ENCODE measurements around the gene TRIM63. TPM values are rescaled to one million over a fixed set of nuclear protein-coding genes. Genes with fewer than 3 reads are reported as not detected.
"Not testable (repeated sequence)": the region's sequence is repeated elsewhere in the genome, so short reads cannot be mapped to it uniquely, and the experiment has no call there.

The TRIM63 gene
- total RNA-seq, 2 experiments from 2014 or later, result not detected

DNA sequence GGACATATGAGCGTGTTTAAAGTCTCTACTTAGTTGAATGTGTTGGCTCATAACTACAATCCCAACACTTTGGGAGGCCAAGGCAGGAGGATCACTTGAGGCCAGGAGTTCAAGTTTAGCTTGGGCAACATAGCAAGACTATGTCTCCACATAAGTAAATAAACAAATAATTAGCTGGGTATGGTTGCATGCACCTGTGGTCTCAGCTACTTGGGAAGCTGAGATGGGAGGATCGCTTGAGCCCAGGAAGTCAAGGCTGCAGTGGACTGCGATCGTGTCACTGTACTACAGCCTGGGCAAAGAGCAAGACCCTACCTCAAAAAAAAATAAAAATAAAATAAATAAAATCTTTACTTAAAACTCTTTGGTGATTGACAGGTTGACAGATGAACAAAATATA, 31.2 kb upstream of the TRIM63 start:
- no peak for ATAC-seq (ENCODE audit: low read depth)
- Mint-ChIP-seq H3K27ac (no peak overlapping the region), H3K36me3 (no peaks in the 10 kb centered on the region), H3K4me3 (no peak overlapping the region), H3K27me3 (peaks cover 30% of the 10 kb centered on the region), H3K4me1 (peaks cover 5% of the 10 kb centered on the region), H3K9me3 (no peaks in the 10 kb centered on the region)
- POLR2A ChIA-PET, result no interaction called here
- no peak for DNase-seq

DNA sequence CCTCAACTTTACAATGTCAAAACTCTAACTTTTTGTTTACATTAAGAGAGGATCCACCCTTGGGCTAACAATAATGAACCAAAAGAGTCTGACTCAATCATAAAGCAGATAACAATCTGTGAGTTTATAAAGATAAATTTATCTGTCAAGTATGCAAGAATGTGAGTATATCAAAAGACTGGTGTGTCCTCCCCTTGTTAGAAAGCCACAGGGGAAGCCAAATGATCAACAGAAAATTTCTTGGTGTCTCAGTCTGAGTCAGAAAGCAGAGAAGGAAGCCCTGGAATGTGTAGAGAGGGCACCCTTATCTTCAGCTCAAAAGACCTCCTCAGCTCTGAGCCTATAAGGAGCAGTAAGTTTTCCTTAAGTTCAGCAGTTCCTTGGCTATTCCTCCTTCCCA, 30.3 kb upstream of the TRIM63 start:
- H3K27ac Mint-ChIP-seq, result no peak overlapping the region
- H3K27me3 Mint-ChIP-seq, result peaks cover 31% of the 10 kb centered on the region
- no peak overlapping the region for H3K4me3 Mint-ChIP-seq
- DNase-seq (no peak), ATAC-seq (ENCODE audit: low read depth) (no peak)
- H3K4me1 Mint-ChIP-seq, result peaks cover 5% of the 10 kb centered on the region
- POLR2A ChIA-PET, result interaction anchor here (0.6 kb wide), 1 partner anchor 213 kb away, joined by 3 read pairs; no protein-coding TSS in a partner anchor
- H3K9me3 Mint-ChIP-seq, result no peaks in the 10 kb centered on the region
- H3K36me3 Mint-ChIP-seq, result no peaks in the 10 kb centered on the region

DNA sequence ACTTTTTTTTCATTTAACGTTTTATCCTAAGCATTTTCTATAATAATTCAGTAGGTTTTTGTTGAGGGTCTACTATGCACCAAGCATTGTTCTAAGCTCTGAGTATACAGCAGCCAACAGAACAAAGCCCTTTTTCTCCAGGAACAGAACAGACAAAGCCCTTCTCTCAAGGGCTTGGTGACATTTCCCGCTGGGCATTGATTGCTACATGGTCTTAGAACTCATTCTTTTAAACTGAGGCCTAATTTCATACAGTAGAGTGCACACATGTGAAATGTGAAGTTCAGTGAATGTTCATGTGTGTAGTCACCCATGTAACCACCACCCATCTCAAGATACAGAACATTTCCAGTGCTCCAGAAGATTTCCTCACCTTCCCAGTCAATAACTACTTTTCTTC, 29.0 kb upstream of the TRIM63 start:
- Mint-ChIP-seq H3K4me1 (peaks cover 5% of the 10 kb centered on the region), H3K27me3 (peaks cover 40% of the 10 kb centered on the region), H3K9me3 (no peaks in the 10 kb centered on the region), H3K36me3 (no peaks in the 10 kb centered on the region), H3K27ac (no peak overlapping the region), H3K4me3 (no peak overlapping the region)
- ATAC-seq (ENCODE audit: low read depth) (no peak), DNase-seq (no peak)
- POLR2A ChIA-PET, result interaction anchor here (0.6 kb wide), 1 partner anchor 248 kb away, joined by 5 read pairs; no protein-coding TSS in a partner anchor

DNA sequence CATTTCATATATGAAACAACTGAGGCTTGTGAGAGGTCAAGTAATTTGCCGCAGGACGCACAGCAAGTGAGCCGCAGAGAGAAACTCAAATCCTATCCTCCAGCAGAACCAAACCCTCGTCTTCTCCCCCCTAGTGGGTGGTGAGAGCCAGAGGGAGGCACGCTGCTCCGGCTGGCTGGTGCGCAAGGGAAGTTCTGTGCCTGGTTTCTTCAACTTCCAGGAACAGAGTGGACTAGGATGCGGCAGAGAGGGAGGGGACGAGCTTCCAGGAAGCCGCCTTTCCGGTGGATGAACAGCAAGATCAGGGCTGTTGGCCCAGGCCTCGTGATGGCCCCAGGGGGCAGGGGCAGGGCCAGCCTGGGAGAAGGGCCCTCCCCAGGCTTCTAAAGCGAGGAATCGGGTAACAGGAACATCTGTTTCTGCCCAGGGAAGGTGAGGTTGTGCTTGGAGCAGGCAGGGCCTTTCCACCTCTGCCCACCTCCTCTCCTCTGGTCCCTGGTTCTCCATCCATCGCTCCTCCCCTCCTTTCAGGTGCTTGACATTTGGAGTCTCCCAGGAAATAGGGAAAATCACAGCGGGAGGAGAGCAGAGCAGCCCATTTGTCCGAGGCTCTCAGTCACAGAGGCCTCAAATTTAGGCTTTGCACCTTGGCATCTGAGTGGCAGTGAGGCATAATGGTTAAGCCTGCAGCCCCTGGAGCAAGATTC, 27.4 kb upstream of the TRIM63 start:
- POLR2A ChIA-PET, result no interaction called here
- peaks cover 50% of the 10 kb centered on the region for H3K27me3 Mint-ChIP-seq
- H3K4me1 Mint-ChIP-seq, result peaks cover 5% of the 10 kb centered on the region
- no peak overlapping the region for H3K4me3 Mint-ChIP-seq
- no peak for ATAC-seq (ENCODE audit: low read depth)
- no peaks in the 10 kb centered on the region for H3K9me3 Mint-ChIP-seq
- H3K36me3 Mint-ChIP-seq, result no peaks in the 10 kb centered on the region
- H3K27ac Mint-ChIP-seq, result no peak overlapping the region
- DNase-seq, result no peak

DNA sequence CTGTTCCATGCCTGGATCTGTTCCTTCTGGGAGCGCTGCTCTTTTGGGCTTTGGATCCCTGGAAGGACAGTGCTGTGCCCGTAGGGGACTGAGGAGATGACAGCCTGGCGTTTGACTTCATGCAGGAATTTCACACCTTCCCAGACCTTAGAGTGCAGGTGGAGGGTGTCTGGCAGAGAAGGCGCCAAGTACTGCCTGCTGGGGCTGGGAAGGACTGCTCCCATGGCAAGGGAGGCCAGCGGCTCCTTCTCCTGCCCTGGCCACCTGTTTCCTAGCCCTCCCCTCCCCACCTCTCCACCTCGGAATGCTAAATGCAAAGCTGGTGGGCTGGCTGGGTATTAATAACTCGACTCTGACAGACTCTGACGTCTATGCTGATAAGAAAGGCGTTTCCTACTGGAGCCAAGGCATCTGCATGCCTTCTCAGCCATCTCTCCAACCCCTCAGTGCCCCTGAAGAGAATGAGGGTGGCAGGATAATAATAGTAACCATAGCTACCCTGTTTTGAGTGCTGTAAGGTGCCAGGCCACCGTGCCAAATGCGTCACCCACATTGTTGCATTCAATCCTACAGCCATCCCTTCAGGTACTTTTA, 26.7 kb upstream of the TRIM63 start:
- peaks cover 5% of the 10 kb centered on the region for H3K4me1 Mint-ChIP-seq
- no peak for ATAC-seq (ENCODE audit: low read depth)
- H3K27ac Mint-ChIP-seq, result no peak overlapping the region
- no peak for DNase-seq
- no peak overlapping the region for H3K4me3 Mint-ChIP-seq
- peaks cover 52% of the 10 kb centered on the region for H3K27me3 Mint-ChIP-seq
- POLR2A ChIA-PET, result no interaction called here
- no peaks in the 10 kb centered on the region for H3K36me3 Mint-ChIP-seq
- no peaks in the 10 kb centered on the region for H3K9me3 Mint-ChIP-seq

DNA sequence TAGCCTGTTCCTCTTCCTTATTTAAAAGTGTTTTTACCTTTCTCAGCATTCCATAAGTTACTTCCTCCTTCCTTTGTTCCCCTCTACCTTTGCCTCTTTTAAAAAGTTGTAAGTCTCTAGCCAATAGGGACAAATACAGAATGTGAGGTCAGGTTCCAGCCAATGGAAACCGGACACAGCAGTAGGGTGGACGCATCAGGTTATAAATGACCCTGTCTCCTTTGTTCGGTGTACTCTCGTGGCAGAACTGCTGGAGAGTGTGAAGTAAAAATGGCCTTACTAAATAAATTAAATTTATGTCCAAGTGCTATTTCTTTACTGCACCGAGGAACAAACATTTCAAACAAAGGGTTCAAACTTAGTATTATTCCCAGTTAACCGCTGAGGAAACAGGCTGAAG, 26.1 kb upstream of the TRIM63 start:
- H3K27me3 Mint-ChIP-seq, result peaks cover 51% of the 10 kb centered on the region
- H3K4me3 Mint-ChIP-seq; H3K9me3 Mint-ChIP-seq; H3K4me1 Mint-ChIP-seq; ATAC-seq (ENCODE audit: low read depth); POLR2A ChIA-PET; H3K27ac Mint-ChIP-seq; H3K36me3 Mint-ChIP-seq; DNase-seq: not testable (repeated sequence)

DNA sequence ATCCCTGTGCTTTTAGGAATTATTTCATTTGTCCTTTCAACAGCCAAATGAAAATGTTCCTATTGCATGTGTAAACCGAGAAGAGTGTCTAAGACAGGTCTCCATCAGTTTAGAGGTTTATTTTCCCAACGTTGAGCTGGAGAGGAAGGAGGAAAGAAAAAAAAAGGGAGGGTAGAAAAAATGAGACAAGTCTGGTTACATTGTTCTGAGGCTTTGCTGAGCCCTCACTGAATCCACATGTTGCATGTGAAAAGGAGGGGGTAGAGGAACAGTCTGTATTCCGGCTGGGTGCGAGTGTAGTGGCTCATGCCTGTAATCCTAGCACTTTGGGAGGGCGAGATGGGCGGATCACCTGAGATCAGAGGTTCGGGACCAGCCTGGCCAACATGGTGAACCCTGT, 25.0 kb upstream of the TRIM63 start:
- POLR2A ChIA-PET, result no interaction called here
- H3K27ac Mint-ChIP-seq, result no peak overlapping the region
- no peaks in the 10 kb centered on the region for H3K36me3 Mint-ChIP-seq
- ATAC-seq (ENCODE audit: low read depth), result no peak
- H3K9me3 Mint-ChIP-seq, result no peaks in the 10 kb centered on the region
- no peak overlapping the region for H3K4me3 Mint-ChIP-seq
- peaks cover 47% of the 10 kb centered on the region for H3K27me3 Mint-ChIP-seq
- no peak for DNase-seq
- H3K4me1 Mint-ChIP-seq, result no peaks in the 10 kb centered on the region

DNA sequence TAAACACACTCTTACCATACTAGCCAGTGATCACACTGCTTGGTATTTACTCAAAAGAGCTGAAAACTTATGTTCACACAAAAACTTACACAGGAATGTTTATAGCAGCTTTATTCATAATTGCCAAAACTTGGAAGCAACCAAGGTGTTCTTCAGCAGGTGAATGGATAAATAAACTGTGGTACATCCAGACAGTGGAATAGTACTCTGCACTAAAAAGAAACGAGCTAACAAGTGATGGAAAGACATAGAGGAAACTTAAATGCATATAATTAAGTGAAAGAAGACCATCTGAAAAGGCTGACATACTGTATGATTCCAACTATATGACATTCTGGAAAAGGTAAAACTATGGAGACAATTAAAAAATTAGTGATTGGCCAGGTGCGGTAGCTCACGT, 23.5 kb upstream of the TRIM63 start:
- no peak for ATAC-seq (ENCODE audit: low read depth)
- Mint-ChIP-seq H3K9me3 (no peaks in the 10 kb centered on the region), H3K4me1 (no peaks in the 10 kb centered on the region), H3K27ac (no peak overlapping the region), H3K27me3 (peaks cover 45% of the 10 kb centered on the region), H3K4me3 (no peak overlapping the region), H3K36me3 (no peaks in the 10 kb centered on the region)
- POLR2A ChIA-PET, result no interaction called here
- DNase-seq, result no peak

DNA sequence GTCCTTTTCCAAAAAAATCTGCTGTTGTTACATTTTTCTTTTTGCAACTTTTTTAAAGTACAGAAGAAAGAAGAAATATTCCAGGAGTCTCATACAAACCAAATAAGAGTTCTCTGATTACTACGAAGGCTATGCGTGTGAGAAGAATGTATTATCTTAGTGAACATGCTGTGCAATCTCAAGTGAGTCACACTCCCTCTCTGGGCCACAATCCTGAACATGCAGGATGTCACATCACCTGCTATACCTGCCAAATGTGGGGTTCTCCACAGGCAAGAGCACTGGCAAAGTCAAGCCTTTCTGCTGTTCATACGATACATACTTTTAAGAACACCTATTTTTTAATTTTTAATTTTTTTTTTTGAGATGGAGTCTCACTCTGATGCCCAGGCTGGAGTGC, 21.7 kb upstream of the TRIM63 start:
- ATAC-seq (ENCODE audit: low read depth) (no peak), DNase-seq (no peak)
- no peak overlapping the region for H3K27ac Mint-ChIP-seq
- H3K36me3 Mint-ChIP-seq, result no peaks in the 10 kb centered on the region
- H3K4me1 Mint-ChIP-seq, result no peaks in the 10 kb centered on the region
- POLR2A ChIA-PET, result no interaction called here
- H3K9me3 Mint-ChIP-seq, result no peaks in the 10 kb centered on the region
- H3K27me3 Mint-ChIP-seq, result peaks cover 52% of the 10 kb centered on the region
- H3K4me3 Mint-ChIP-seq, result no peak overlapping the region

DNA sequence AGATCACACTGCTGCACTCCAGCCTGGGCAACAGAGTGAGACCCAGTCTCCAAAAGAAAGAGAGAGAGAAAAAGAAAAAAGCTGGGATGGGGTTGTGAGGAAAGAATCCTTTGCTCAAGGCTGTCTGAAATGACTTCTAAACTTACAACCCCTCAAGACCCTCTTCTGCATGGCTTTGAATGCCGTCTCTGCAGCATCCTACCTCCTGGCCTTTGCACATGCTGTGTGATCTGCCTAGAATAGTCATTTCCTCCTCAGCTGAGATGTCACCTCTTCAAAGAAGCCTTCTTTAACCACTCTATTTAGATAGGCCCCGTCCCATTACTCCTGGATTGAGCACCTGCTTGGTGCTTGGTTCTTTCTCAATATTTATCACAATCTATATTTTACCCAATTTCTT, 17.4 kb upstream of the TRIM63 start:
- no peak for ATAC-seq (ENCODE audit: low read depth)
- Mint-ChIP-seq H3K27ac (no peak overlapping the region), H3K36me3 (no peaks in the 10 kb centered on the region), H3K27me3 (peaks cover 25% of the 10 kb centered on the region), H3K4me1 (no peaks in the 10 kb centered on the region), H3K9me3 (no peaks in the 10 kb centered on the region), H3K4me3 (no peak overlapping the region)
- POLR2A ChIA-PET, result no interaction called here
- DNase-seq, result no peak

DNA sequence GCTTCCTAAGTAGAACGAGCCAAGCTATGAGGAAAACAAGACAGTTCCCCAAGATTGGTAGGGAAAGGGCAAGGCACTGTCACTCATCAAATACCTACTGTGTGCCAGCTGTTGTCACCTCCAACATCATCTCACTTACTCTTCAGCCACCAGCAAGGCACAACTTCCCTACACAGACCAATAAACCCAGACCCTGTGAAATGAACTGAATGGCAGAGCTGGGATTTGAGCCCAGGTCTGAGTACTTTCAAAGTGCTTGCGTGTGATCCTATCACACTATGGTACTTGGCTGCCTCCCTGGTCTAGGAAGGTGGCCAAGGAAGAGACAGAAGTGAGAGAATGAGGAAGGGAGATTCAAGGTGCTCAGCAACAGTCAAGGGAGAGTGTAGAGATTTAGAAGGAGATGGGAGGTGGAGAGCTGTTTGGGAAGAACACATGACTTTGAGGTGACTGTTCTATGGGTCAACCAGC, 16.7 kb upstream of the TRIM63 start:
- POLR2A ChIA-PET, result no interaction called here
- no peak overlapping the region for H3K4me3 Mint-ChIP-seq
- no peaks in the 10 kb centered on the region for H3K4me1 Mint-ChIP-seq
- H3K27ac Mint-ChIP-seq, result no peak overlapping the region
- DNase-seq (no peak), ATAC-seq (ENCODE audit: low read depth) (no peak)
- no peaks in the 10 kb centered on the region for H3K9me3 Mint-ChIP-seq
- peaks cover 25% of the 10 kb centered on the region for H3K27me3 Mint-ChIP-seq
- H3K36me3 Mint-ChIP-seq, result no peaks in the 10 kb centered on the region

DNA sequence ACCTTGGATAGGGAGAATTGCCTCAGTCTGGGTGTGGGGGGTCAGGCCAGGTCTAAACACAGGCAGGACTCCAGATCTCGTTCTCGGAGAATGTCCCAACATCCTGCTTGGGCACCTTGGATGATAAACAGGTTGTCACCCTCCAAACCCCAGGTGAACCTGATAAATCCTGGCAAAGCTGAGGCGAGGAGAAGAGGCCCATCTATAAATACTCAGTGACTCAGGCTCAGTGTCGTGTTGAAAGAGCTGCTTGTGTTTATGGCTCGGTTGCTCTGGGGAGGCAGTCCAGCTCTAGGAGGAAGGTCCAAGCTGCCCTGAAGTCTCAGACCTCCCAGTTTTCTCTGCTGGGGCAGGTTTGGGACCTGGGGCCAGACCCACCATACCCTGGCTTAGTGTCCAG, 15.8 kb upstream of the TRIM63 start:
- Mint-ChIP-seq H3K27ac (no peak overlapping the region), H3K4me1 (no peaks in the 10 kb centered on the region), H3K4me3 (no peak overlapping the region), H3K9me3 (no peaks in the 10 kb centered on the region), H3K36me3 (no peaks in the 10 kb centered on the region), H3K27me3 (peaks cover 25% of the 10 kb centered on the region)
- ATAC-seq (ENCODE audit: low read depth), result no peak
- POLR2A ChIA-PET, result no interaction called here
- no peak for DNase-seq

DNA sequence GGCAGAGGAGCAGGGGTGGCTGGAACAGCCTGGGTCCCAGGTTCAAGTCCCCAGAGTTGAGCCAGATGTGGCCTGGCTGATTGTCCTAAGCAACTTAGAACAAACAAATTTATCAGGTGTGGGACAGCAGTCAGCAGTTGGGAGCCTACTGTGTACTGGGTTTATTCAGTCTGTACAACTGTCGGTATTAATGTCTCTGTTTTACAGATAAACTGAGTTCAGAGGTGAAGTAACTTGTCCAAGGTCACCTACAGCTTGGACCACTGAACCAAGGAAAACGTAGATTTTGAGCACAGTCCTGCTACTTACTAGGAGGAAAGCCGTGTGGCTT, 14.6 kb upstream of the TRIM63 start:
- Mint-ChIP-seq H3K27ac (no peak overlapping the region), H3K27me3 (peaks cover 32% of the 10 kb centered on the region), H3K9me3 (no peaks in the 10 kb centered on the region), H3K36me3 (no peaks in the 10 kb centered on the region), H3K4me3 (no peak overlapping the region), H3K4me1 (no peaks in the 10 kb centered on the region)
- POLR2A ChIA-PET, result no interaction called here
- ATAC-seq (ENCODE audit: low read depth) (no peak), DNase-seq (no peak)

DNA sequence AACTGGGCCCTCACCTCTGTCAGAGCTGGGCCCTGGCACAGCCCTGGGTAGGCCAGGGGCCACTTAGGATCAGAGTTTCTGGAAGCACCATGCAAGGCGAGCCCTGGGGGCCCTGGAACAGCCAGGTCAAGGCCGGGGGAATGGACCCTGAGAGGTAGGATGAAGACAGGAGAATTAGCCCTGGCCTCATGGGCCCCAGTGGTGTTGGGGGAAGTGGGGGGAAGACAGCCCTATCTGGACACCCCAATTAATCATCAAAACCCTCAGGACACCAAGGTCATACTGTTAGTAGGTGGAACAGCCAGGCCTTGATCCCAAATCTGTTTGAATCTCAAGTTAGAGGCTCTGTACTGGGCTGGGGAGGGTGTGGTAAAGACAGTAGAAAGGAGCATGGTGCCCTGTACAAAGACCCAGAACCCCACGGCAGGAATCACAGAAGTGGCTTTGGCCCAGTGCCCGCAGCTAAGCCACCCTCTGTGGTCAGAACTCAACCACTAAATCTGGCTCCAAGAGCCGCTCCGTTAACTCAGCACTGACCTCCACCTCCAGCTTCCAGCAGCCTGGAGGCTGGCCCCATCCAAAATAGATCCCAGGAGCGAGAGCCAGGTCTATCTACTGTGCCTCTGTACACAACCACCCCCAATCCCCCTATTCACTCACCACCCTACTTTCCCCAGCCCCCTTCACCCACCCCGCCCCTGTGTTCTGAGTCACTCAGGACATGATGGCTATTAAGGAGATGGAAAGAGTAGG, 14.0 kb upstream of the TRIM63 start:
- POLR2A ChIA-PET, result no interaction called here
- DNase-seq, result no peak
- H3K4me1 Mint-ChIP-seq, result no peaks in the 10 kb centered on the region
- H3K9me3 Mint-ChIP-seq, result no peaks in the 10 kb centered on the region
- no peak overlapping the region for H3K27ac Mint-ChIP-seq
- no peak for ATAC-seq (ENCODE audit: low read depth)
- no peak overlapping the region for H3K4me3 Mint-ChIP-seq
- H3K36me3 Mint-ChIP-seq, result no peaks in the 10 kb centered on the region
- peaks cover 27% of the 10 kb centered on the region for H3K27me3 Mint-ChIP-seq

Measured in activated naive CD8-positive, alpha-beta T cell treated with anti-CD3 and anti-CD28 coated beads, Interleukin-2, amount 10 ng/mL, durations not matched to agents 7 days and 5 days (primary cell).